OCI-LY3 (cell line): ENCODE data around the gene GRAMD2A.

Experiments
- EZH2phosphoT487 ChIP-seq: fragments of 200-600 bp; shearing (Covaris generic); IDR thresholded peaks from 2 replicates; pipeline ENCODE4 v1.6.1; 2018; ENCODE audit warnings: antibody characterized with exemption, mixed run types, low read depth
- TF ChIP-seq, protein P1 (sequence below): fragments of 200-600, 300-600 bp; sonication (generic); IDR thresholded peaks from 2 replicates; pipeline ENCODE4 v1.5.1; 2014; ENCODE audit warnings: antibody characterized with exemption, low read length, low read depth

DNA sequence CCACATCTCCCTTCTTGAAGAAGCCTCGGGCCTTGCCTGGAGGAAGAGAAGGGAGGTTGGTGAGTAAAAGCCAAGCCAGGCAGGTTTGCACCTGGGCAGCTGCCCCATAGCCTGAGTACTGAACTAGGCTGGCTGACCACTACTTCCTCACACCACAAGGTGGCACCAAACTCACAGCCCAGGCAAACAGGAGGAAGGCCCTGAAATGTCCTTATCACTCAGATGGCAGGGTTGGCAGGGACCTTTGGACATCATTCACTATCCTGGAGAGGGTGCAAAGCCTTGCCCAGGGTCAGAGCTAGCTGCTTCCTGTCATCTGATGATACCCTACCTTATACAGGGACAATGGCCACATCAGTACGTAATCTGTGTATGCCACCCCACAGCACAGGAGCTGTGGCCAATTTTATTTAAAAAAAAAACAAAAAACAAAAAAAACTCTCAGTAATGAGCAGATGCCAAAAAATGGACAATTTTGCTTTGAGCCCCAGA is 2.2 kb upstream of the GRAMD2A start:
- TF ChIP-seq, protein P1, sequence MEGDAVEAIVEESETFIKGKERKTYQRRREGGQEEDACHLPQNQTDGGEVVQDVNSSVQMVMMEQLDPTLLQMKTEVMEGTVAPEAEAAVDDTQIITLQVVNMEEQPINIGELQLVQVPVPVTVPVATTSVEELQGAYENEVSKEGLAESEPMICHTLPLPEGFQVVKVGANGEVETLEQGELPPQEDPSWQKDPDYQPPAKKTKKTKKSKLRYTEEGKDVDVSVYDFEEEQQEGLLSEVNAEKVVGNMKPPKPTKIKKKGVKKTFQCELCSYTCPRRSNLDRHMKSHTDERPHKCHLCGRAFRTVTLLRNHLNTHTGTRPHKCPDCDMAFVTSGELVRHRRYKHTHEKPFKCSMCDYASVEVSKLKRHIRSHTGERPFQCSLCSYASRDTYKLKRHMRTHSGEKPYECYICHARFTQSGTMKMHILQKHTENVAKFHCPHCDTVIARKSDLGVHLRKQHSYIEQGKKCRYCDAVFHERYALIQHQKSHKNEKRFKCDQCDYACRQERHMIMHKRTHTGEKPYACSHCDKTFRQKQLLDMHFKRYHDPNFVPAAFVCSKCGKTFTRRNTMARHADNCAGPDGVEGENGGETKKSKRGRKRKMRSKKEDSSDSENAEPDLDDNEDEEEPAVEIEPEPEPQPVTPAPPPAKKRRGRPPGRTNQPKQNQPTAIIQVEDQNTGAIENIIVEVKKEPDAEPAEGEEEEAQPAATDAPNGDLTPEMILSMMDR, result peak; percentile 91
- no peak for TF ChIP-seq EZH2phosphoT487
